Stimulated activated naive B cell treated with anti-CD40 and anti-IgM and Interleukin-4, amounts not matched to agents 10 μg/mL and 1 μg/mL and 100 μg/mL, for 72 hours (primary cell): ENCODE results near the gene SMOC1.

ENCODE experiments used
- ATAC-seq, 2 donors: fragments of 150-1000 bp; cut with Tn5 transposase; replicated peaks; 2 replicates each; pipeline ENCODE4 v1.10.0; 2021; ENCODE audit warnings: moderate library complexity in 1 of 2
- DNase-seq: peaks from one replicate; pipeline ENCODE4 v3.0.0; 2021
- H3K27ac Mint-ChIP-seq: one replicate; pipeline ENCODE4 v1.8.0; 2022; ENCODE audit warnings: mild to moderate bottlenecking, mixed read lengths
- H3K27me3 Mint-ChIP-seq, 2 donors: one replicate each; pipeline ENCODE4 v1.8.0; 2022; ENCODE audit warnings: mixed read lengths in 2 of 2
- H3K36me3 Mint-ChIP-seq, 2 donors: one replicate each; pipeline ENCODE4 v1.8.0; 2022; ENCODE audit warnings: mixed read lengths in 2 of 2, mild to moderate bottlenecking in 1 of 2
- H3K4me1 Mint-ChIP-seq, 2 donors: one replicate each; pipeline ENCODE4 v1.8.0; 2022; ENCODE audit warnings: mixed read lengths in 2 of 2, mild to moderate bottlenecking in 1 of 2
- H3K4me3 Mint-ChIP-seq, 2 donors: one replicate each; pipeline ENCODE4 v1.8.0; 2022; ENCODE audit warnings: mild to moderate bottlenecking in 2 of 2, mixed read lengths in 2 of 2, moderate library complexity in 1 of 2
- H3K9me3 Mint-ChIP-seq, 2 donors: one replicate each; pipeline ENCODE4 v1.8.0; 2022; ENCODE audit warnings: mixed read lengths in 2 of 2, mild to moderate bottlenecking in 1 of 2

SMOC1 gene

GRCh38 chr14:69928111-69928523, 48.9 kb downstream of the SMOC1 start:
- no peaks in the 10 kb centered on the region for H3K9me3 Mint-ChIP-seq
- DNase-seq (no peak), ATAC-seq (no peak)
- H3K27me3 Mint-ChIP-seq = peaks cover 29 to 51% of the 10 kb centered on the region in 2 donors
- H3K27ac Mint-ChIP-seq = no peak overlapping the region
- H3K4me1 Mint-ChIP-seq = no peaks in the 10 kb centered on the region
- H3K36me3 Mint-ChIP-seq = no peaks in the 10 kb centered on the region
- no peak overlapping the region for H3K4me3 Mint-ChIP-seq

GRCh38 chr14:69930780-69931379, 51.7 kb downstream of the SMOC1 start:
- no peak for DNase-seq
- Mint-ChIP-seq H3K27me3 (peaks cover 28 to 34% of the 10 kb centered on the region in 2 donors), H3K4me3 (no peak overlapping the region), H3K4me1 (no peaks in the 10 kb centered on the region), H3K9me3 (no peaks in the 10 kb centered on the region), H3K27ac (no peak overlapping the region), H3K36me3 (no peaks in the 10 kb centered on the region)
- no peak for ATAC-seq

GRCh38 chr14:69931960-69932359, 52.7 kb downstream of the SMOC1 start:
- Mint-ChIP-seq H3K4me3 (no peak overlapping the region), H3K27ac (no peak overlapping the region), H3K4me1 (no peaks in the 10 kb centered on the region), H3K9me3 (no peaks in the 10 kb centered on the region), H3K27me3 (peaks cover 26 to 29% of the 10 kb centered on the region in 2 donors), H3K36me3 (no peaks in the 10 kb centered on the region)
- DNase-seq (no peak), ATAC-seq (no peak)

GRCh38 chr14:69932391-69932790, 53.2 kb downstream of the SMOC1 start:
- no peaks in the 10 kb centered on the region for H3K36me3 Mint-ChIP-seq
- no peak for ATAC-seq

GRCh38 chr14:69933623-69934275, 54.5 kb downstream of the SMOC1 start:
- Mint-ChIP-seq H3K27me3 (peaks cover 23 to 38% of the 10 kb centered on the region in 2 donors), H3K4me3 (no peak overlapping the region), H3K9me3 (no peaks in the 10 kb centered on the region), H3K36me3 (no peaks in the 10 kb centered on the region), H3K27ac (no peak overlapping the region), H3K4me1 (no peaks in the 10 kb centered on the region)
- DNase-seq (no peak), ATAC-seq (no peak)

More at GRCh38 chr14:69932391-69932790, 53.2 kb downstream of the SMOC1 start:
- H3K27ac Mint-ChIP-seq = no peak overlapping the region
- H3K9me3 Mint-ChIP-seq = no peaks in the 10 kb centered on the region
- H3K27me3 Mint-ChIP-seq = peaks cover 23 to 28% of the 10 kb centered on the region in 2 donors
- DNase-seq = no peak
- no peaks in the 10 kb centered on the region for H3K4me1 Mint-ChIP-seq
- no peak overlapping the region for H3K4me3 Mint-ChIP-seq

- no peak overlapping the region for H3K4me3 Mint-ChIP-seq
- no peak for ATAC-seq
Measured at GRCh38 chr14:69937367-69938081, 58.3 kb downstream of the SMOC1 start.

GRCh38 chr14:69938751-69939150, 59.5 kb downstream of the SMOC1 start:
- Mint-ChIP-seq H3K4me1 (no peaks in the 10 kb centered on the region), H3K4me3 (no peak overlapping the region), H3K36me3 (no peaks in the 10 kb centered on the region), H3K27me3 (peaks cover 26 to 36% of the 10 kb centered on the region in 2 donors), H3K27ac (no peak overlapping the region), H3K9me3 (no peaks in the 10 kb centered on the region)
- DNase-seq (no peak), ATAC-seq (no peak)

More at GRCh38 chr14:69937367-69938081, 58.3 kb downstream of the SMOC1 start:
- DNase-seq = no peak
- H3K27ac Mint-ChIP-seq = no peak overlapping the region
- no peaks in the 10 kb centered on the region for H3K9me3 Mint-ChIP-seq
- H3K36me3 Mint-ChIP-seq = no peaks in the 10 kb centered on the region
- H3K4me1 Mint-ChIP-seq = no peaks in the 10 kb centered on the region
- H3K27me3 Mint-ChIP-seq = peaks cover 19 to 29% of the 10 kb centered on the region in 2 donors

- H3K27me3 Mint-ChIP-seq = peaks cover 29 to 33% of the 10 kb centered on the region in 2 donors
- H3K27ac Mint-ChIP-seq = no peak overlapping the region
- H3K4me1 Mint-ChIP-seq = no peaks in the 10 kb centered on the region
- H3K36me3 Mint-ChIP-seq = no peaks in the 10 kb centered on the region
- no peak overlapping the region for H3K4me3 Mint-ChIP-seq
- peaks cover 6 to 9% of the 10 kb centered on the region in 2 donors for H3K9me3 Mint-ChIP-seq
- ATAC-seq (no peak), DNase-seq (no peak)
Measured at GRCh38 chr14:69941768-69942742, 62.8 kb downstream of the SMOC1 start.

GRCh38 chr14:69943084-69943780, 64.0 kb downstream of the SMOC1 start:
- no peaks in the 10 kb centered on the region for H3K36me3 Mint-ChIP-seq
- peaks cover 7 to 9% of the 10 kb centered on the region in 2 donors for H3K9me3 Mint-ChIP-seq
- H3K27ac Mint-ChIP-seq = no peak overlapping the region
- no peak for ATAC-seq
- H3K4me3 Mint-ChIP-seq = no peak overlapping the region
- peaks cover 20 to 34% of the 10 kb centered on the region in 2 donors for H3K27me3 Mint-ChIP-seq
- no peaks in the 10 kb centered on the region for H3K4me1 Mint-ChIP-seq
- no peak for DNase-seq

GRCh38 chr14:69945347-69945746, 66.1 kb downstream of the SMOC1 start:
- DNase-seq = no peak
- peaks cover 7 to 9% of the 10 kb centered on the region in 2 donors for H3K9me3 Mint-ChIP-seq
- no peak for ATAC-seq

GRCh38 chr14:69945912-69946311, 66.7 kb downstream of the SMOC1 start:
- Mint-ChIP-seq H3K4me3 (no peak overlapping the region), H3K36me3 (no peaks in the 10 kb centered on the region), H3K9me3 (peaks cover 8 to 9% of the 10 kb centered on the region in 2 donors), H3K4me1 (no peaks in the 10 kb centered on the region), H3K27ac (no peak overlapping the region), H3K27me3 (peaks cover 23 to 37% of the 10 kb centered on the region in 2 donors)
- no peak for ATAC-seq
- DNase-seq = no peak

More at GRCh38 chr14:69945347-69945746, 66.1 kb downstream of the SMOC1 start:
- no peak overlapping the region for H3K27ac Mint-ChIP-seq
- H3K36me3 Mint-ChIP-seq = no peaks in the 10 kb centered on the region
- H3K27me3 Mint-ChIP-seq = peaks cover 23 to 40% of the 10 kb centered on the region in 2 donors
- no peaks in the 10 kb centered on the region for H3K4me1 Mint-ChIP-seq
- no peak overlapping the region for H3K4me3 Mint-ChIP-seq

GRCh38 chr14:69948351-69948750, 69.1 kb downstream of the SMOC1 start:
- H3K27me3 Mint-ChIP-seq = peaks cover 20 to 25% of the 10 kb centered on the region in 2 donors
- DNase-seq = no peak

GRCh38 chr14:69951263-69951662, 72.0 kb downstream of the SMOC1 start:
- no peak overlapping the region for H3K4me3 Mint-ChIP-seq
- H3K27me3 Mint-ChIP-seq = peaks cover 27 to 31% of the 10 kb centered on the region in 2 donors
- H3K36me3 Mint-ChIP-seq = no peaks in the 10 kb centered on the region
- no peak for ATAC-seq
- no peak overlapping the region for H3K27ac Mint-ChIP-seq
- DNase-seq = no peak
- H3K4me1 Mint-ChIP-seq = no peaks in the 10 kb centered on the region
- peaks cover 0 to 4% of the 10 kb centered on the region in 2 donors for H3K9me3 Mint-ChIP-seq

More at GRCh38 chr14:69948351-69948750, 69.1 kb downstream of the SMOC1 start:
- Mint-ChIP-seq H3K4me3 (no peak overlapping the region), H3K36me3 (no peaks in the 10 kb centered on the region), H3K9me3 (peaks cover 9% of the 10 kb centered on the region in 2 donors), H3K4me1 (no peaks in the 10 kb centered on the region), H3K27ac (no peak overlapping the region)
- no peak for ATAC-seq
